ENCODE measurements around the gene ABAT. TPM values are rescaled to one million over a fixed set of nuclear protein-coding genes. Genes with fewer than 3 reads are reported as not detected.

The ABAT gene
- total and polyA plus RNA-seq, 2 of the 8 experiments (the other 6 are each of a cell fraction or from before 2014, with no cell fraction given), result 6.4 to 8.4 TPM

DNA sequence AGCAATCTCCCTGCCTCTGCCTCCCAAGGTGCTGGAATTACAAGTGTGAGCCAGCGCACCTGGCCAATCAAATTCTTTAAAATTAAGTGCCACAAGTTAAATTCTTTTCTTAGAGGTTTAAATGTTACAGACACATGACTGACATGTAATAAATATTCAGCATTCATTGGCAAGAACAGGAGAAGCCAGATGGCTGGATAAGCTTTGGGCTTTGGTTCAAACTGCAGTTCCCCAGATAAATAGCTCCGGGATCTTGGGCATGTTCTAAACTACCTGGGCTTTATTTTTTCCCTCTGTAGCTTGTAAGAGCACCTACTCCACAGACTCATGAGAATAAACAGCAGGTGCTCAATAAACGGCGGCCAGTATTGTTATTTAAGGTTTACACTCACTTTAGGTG is 34.1 kb downstream of the ABAT start:
- peaks cover 3% of the 10 kb centered on the region; the same call in 1 of the 2 replicates for H3K23me2 ChIP-seq (ENCODE audit: low read depth, low read length)
- ChIA-PET POLR2A (ENCODE audit: partially characterized antibody) (no interaction called here), CTCF (ENCODE audit: partially characterized antibody) (no interaction called here)
- TF ChIP-seq EZH2 (IDR thresholded peaks at IDR 0.05; ENCODE audit: low read depth, low read length, severe bottlenecking) (no peak), BACH1 (IDR thresholded peaks at IDR 0.05; ENCODE audit: low read length) (no peak), TEAD4 (IDR thresholded peaks at IDR 0.05; ENCODE audit: low read depth, low read length) (no peak), BRCA1 (IDR thresholded peaks at IDR 0.05; ENCODE audit: low read depth, low read length) (no peak), KDM4A (IDR thresholded peaks at IDR 0.05; ENCODE audit: low read depth, low read length, severe bottlenecking) (no peak), NANOG (IDR thresholded peaks at IDR 0.05; ENCODE audit: insufficient read depth, low read depth, low read length, poor library complexity, severe bottlenecking) (no peak), ASH2L (IDR thresholded peaks at IDR 0.05; ENCODE audit: low read length) (no peak)
- H3K56ac ChIP-seq (replicated peaks; ENCODE audit: insufficient read length, low read depth, low read length), result no peak overlapping the region
- no peak overlapping the region for H2AK5ac ChIP-seq (ENCODE audit: low read depth, low read length)
- no peaks in the 10 kb centered on the region for H3K27me3 ChIP-seq (replicated peaks in 1 of 4; ENCODE audit: control insufficient read depth in 3 of 4, extremely low read depth in 1 of 4, insufficient read depth in 3 of 4, low read length in 3 of 4)
- H3K14ac ChIP-seq (ENCODE audit: insufficient read length), result no peak overlapping the region
- H2BK12ac ChIP-seq (ENCODE audit: low read depth, low read length), result no peak overlapping the region
- H3K79me1 ChIP-seq (ENCODE audit: low read depth, low read length), result no peaks in the 10 kb centered on the region
- no peak overlapping the region for H3K9ac ChIP-seq (replicated peaks in 1 of 4; ENCODE audit: extremely low read depth in 1 of 4, low read depth in 3 of 4, low read length in 3 of 4)
- H3K9me3 ChIP-seq (ENCODE audit: insufficient read depth in 2 of 2, low read depth in 1 of 2, low read length in 1 of 2), result no peaks in the 10 kb centered on the region
- H2BK120ac ChIP-seq (replicated peaks; ENCODE audit: low read depth, low read length), result no peak overlapping the region
- H2AFZ ChIP-seq (ENCODE audit: low read length), result no peak overlapping the region
- H2BK20ac ChIP-seq (ENCODE audit: low read length), result no peak overlapping the region
- H2BK15ac ChIP-seq (ENCODE audit: low read length), result no peak overlapping the region
- no peak overlapping the region for H4K5ac ChIP-seq (ENCODE audit: insufficient read length, low read depth, low read length)
- H3K79me2 ChIP-seq (ENCODE audit: control insufficient read depth in 1 of 2, insufficient read depth in 2 of 2, low read length in 2 of 2), result no peaks in the 10 kb centered on the region
- no peak overlapping the region for H3K4me3 ChIP-seq (ENCODE audit: extremely low read depth in 1 of 4, insufficient read depth in 2 of 4, low read depth in 3 of 4, low read length in 4 of 4)
- no peak overlapping the region for H3K4ac ChIP-seq (replicated peaks; ENCODE audit: insufficient read length, low read depth, low read length)
- H3K36me3 ChIP-seq (ENCODE audit: control insufficient read depth in 2 of 4, insufficient read depth in 4 of 4, low read length in 3 of 4), result no peaks in the 10 kb centered on the region
- no peak overlapping the region for H3K4me2 ChIP-seq (ENCODE audit: insufficient read depth in 1 of 2, low read depth in 2 of 2, low read length in 2 of 2)
- no peak for DNase-seq (ENCODE audit: low read depth in 1 of 2, low spot score in 2 of 2)
- no peak overlapping the region for H3K23ac ChIP-seq (ENCODE audit: insufficient read length)
- no peak overlapping the region for H4K8ac ChIP-seq (ENCODE audit: extremely low read depth, insufficient read depth, low read length)
- peaks cover 0 to 6% (median 0%) of the 10 kb centered on the region in 4 experiments; a peak in 3 of 7 replicates for H3K4me1 ChIP-seq (replicated peaks in 1 of 4; ENCODE audit: control insufficient read depth in 3 of 4, insufficient read depth in 4 of 4, low read length in 3 of 4)
- no peak for FAIRE-seq
- H2BK5ac ChIP-seq (ENCODE audit: low read depth, low read length), result no peak overlapping the region
- H3K18ac ChIP-seq (ENCODE audit: extremely low read depth, low read length), result no peak overlapping the region
- H4K91ac ChIP-seq (replicated peaks; ENCODE audit: insufficient read length, low read length), result no peak overlapping the region
- H4K20me1 ChIP-seq (replicated peaks in 1 of 2; ENCODE audit: control insufficient read depth in 1 of 2, insufficient read depth in 2 of 2, low read length in 2 of 2), result no peaks in the 10 kb centered on the region
- H3K27ac ChIP-seq (ENCODE audit: low read depth, low read length), result no peak overlapping the region
- 66% methylated on average over 4 of the region's 4 CpGs; no CpG with 5 or more reads in 1 of the 2 experiments for WGBS, 2 experiments (ENCODE audit: extremely low coverage in 1 of 2, insufficient coverage in 1 of 2, insufficient read length in 1 of 2, insufficient replicate concordance in 2 of 2, low coverage in 1 of 2, low lambda C conversion rate in 2 of 2, missing lambda C conversion rate in 1 of 2)
